IMR-90 (cell line): ENCODE data around the gene TOMM40L.

Experiments used
- CEBPB ChIP-seq: IDR thresholded peaks from 2 replicates; pipeline ENCODE4 v1.6.1; 2012; ENCODE audit warnings: low read depth, low read length, improper control_type of control experiment
- CHD1 ChIP-seq: IDR thresholded peaks from 2 replicates; pipeline ENCODE4 v1.6.1; 2012; ENCODE audit warnings: low read depth, low read length, improper control_type of control experiment
- CTCF ChIP-seq: conservative IDR thresholded peaks from 2 replicates; pipeline ENCODE4 v1.5.1; 2012; ENCODE audit warnings: mild to moderate bottlenecking, low read depth, low read length, improper control_type of control experiment
- ELK1 ChIP-seq: fragments of 150-350 bp; IDR thresholded peaks from 2 replicates; pipeline ENCODE4 v1.6.1; 2016; ENCODE audit warnings: low read depth, mild to moderate bottlenecking, low read length, moderate library complexity, borderline replicate concordance
- MAFK ChIP-seq: IDR thresholded peaks from 2 replicates; pipeline ENCODE4 v1.6.1; 2012; ENCODE audit warnings: low read depth, low read length, improper control_type of control experiment
- MAZ ChIP-seq: IDR thresholded peaks from 2 replicates; pipeline ENCODE4 v1.6.1; 2012; ENCODE audit warnings: low read depth, mild to moderate bottlenecking, low read length, improper control_type of control experiment, moderate library complexity, borderline replicate concordance
- MXI1 ChIP-seq: IDR thresholded peaks from 2 replicates; pipeline ENCODE4 v1.6.1; 2012; ENCODE audit warnings: low read depth, mild to moderate bottlenecking, low read length, moderate library complexity, borderline replicate concordance
- NFE2L2 ChIP-seq: fragments of 150-350 bp; IDR thresholded peaks from 2 replicates; pipeline ENCODE4 v1.6.1; 2016; ENCODE audit warnings: low read depth, mild to moderate bottlenecking, low read length
- POLR2A ChIP-seq: IDR thresholded peaks from 2 replicates; pipeline ENCODE4 v1.6.1; 2012; ENCODE audit warnings: mild to moderate bottlenecking, low read depth, low read length
- RAD21 ChIP-seq: IDR thresholded peaks from 2 replicates; pipeline ENCODE4 v1.6.1; 2012; ENCODE audit warnings: low read length, improper control_type of control experiment
- RCOR1 ChIP-seq: IDR thresholded peaks from 2 replicates; pipeline ENCODE4 v1.6.1; 2012; ENCODE audit warnings: mild to moderate bottlenecking, low read length, improper control_type of control experiment; ENCODE audit not compliant: insufficient replicate concordance
- RFX5 ChIP-seq: IDR thresholded peaks from 2 replicates; pipeline ENCODE4 v1.8.0; 2012; ENCODE audit warnings: low read depth, mild to moderate bottlenecking, low read length, moderate library complexity
- SMC3 ChIP-seq: fragments of 150-350 bp; IDR thresholded peaks from 2 replicates; pipeline ENCODE4 v1.6.1; 2016; ENCODE audit warnings: low read depth, mild to moderate bottlenecking, antibody characterized with exemption, low read length, moderate library complexity
- TF ChIP-seq, protein P1 (sequence below): fragments of 150-350 bp; IDR thresholded peaks from 2 replicates; pipeline ENCODE4 v1.6.1; 2017; ENCODE audit warnings: mild to moderate bottlenecking, antibody characterized with exemption, low read length, low read depth

GRCh38 chr1:161244888-161245287 is 19.0 kb downstream of the TOMM40L start:
- TF ChIP-seq, protein P1, sequence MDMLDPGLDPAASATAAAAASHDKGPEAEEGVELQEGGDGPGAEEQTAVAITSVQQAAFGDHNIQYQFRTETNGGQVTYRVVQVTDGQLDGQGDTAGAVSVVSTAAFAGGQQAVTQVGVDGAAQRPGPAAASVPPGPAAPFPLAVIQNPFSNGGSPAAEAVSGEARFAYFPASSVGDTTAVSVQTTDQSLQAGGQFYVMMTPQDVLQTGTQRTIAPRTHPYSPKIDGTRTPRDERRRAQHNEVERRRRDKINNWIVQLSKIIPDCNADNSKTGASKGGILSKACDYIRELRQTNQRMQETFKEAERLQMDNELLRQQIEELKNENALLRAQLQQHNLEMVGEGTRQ: no peak
- no peak for TF ChIP-seq CTCF
- no peak for TF ChIP-seq POLR2A
- no peak for TF ChIP-seq MAZ
- no peak for TF ChIP-seq ELK1
- no peak for TF ChIP-seq NFE2L2
- TF ChIP-seq RCOR1: no peak
- TF ChIP-seq RAD21: no peak
- TF ChIP-seq CHD1: no peak
- TF ChIP-seq MAFK: no peak
- no peak for TF ChIP-seq CEBPB
- TF ChIP-seq SMC3: no peak
- no peak for TF ChIP-seq RFX5
- no peak for TF ChIP-seq MXI1
